DOHH2 (cell line): Measurements from ENCODE around the gene HSPG2.

Experiments
- EZH2phosphoT487 ChIP-seq: fragments of 200-600 bp; sonication (generic); IDR thresholded peaks from 2 replicates; pipeline ENCODE4 v1.6.1; 2017; ENCODE audit warnings: borderline replicate concordance, mild to moderate bottlenecking, antibody characterized with exemption, low read length, moderate library complexity, mixed read lengths
- TF ChIP-seq, protein P1 (sequence below): fragments of 200-600 bp; sonication (generic); IDR thresholded peaks from one replicate; pipeline ENCODE4 v1.5.1; 2014; ENCODE audit warnings: antibody characterized with exemption, mild to moderate bottlenecking, low read depth, low read length; ENCODE audit not compliant: poor library complexity, severe bottlenecking

DNA sequence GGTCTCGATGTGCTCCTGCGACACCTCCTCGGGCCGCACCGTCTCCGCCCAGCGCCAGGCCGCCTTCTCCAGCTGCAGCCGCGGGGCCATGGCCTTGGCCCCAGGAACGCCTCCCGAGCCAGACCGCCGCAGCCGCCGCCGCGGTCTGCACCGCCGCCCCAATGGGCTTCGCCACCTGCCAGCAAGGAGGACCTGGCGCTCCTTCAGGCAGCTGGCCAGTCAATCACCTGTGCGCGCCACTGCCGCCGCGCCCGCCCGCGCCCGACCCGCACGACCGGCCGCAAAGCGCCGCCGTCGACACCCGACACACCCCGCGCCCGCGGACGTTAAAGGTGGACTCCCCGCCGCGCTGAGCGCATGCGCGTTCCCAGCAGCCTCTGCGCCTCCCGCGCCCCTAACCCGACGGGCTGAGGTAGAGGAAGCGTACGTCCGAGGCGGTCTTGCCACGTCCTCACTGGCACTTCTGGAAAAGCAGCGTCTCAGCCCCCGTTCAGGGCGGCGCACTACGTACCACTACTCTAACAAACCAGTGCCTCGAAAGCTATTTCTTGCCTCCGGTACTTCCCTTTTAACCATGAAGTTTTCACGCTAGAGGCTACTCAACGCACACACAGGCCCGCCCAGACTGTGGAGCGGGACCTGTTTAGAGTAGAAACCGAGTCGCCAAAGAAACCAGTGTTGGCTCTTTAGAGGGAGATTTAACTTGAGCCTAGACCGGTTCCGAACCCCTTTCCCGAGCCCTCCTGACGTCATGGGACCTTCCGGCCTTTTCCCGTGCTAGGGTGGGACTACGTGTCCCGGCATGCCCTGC is 154.0 kb downstream of the HSPG2 start, which contains the start of gene USP48:
- TF ChIP-seq, protein P1, sequence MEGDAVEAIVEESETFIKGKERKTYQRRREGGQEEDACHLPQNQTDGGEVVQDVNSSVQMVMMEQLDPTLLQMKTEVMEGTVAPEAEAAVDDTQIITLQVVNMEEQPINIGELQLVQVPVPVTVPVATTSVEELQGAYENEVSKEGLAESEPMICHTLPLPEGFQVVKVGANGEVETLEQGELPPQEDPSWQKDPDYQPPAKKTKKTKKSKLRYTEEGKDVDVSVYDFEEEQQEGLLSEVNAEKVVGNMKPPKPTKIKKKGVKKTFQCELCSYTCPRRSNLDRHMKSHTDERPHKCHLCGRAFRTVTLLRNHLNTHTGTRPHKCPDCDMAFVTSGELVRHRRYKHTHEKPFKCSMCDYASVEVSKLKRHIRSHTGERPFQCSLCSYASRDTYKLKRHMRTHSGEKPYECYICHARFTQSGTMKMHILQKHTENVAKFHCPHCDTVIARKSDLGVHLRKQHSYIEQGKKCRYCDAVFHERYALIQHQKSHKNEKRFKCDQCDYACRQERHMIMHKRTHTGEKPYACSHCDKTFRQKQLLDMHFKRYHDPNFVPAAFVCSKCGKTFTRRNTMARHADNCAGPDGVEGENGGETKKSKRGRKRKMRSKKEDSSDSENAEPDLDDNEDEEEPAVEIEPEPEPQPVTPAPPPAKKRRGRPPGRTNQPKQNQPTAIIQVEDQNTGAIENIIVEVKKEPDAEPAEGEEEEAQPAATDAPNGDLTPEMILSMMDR = no peak
- no peak for TF ChIP-seq EZH2phosphoT487
